Transverse colon (tissue), 3 donors: ENCODE measurements around the gene HSPA1A.

ENCODE experiments used
- EP300 ChIP-seq: sonication (generic); formaldehyde crosslinking; IDR thresholded peaks from one replicate; pipeline ENCODE4 v1.6.1; 2017; ENCODE audit warnings: antibody characterized with exemption, low read depth
- POLR2A ChIP-seq: fragments of 450-650 bp; IDR thresholded peaks from one replicate; pipeline ENCODE4 v1.6.1; 2016; ENCODE audit warnings: antibody characterized with exemption, mild to moderate bottlenecking, moderate library complexity
- TF ChIP-seq, protein P1 (sequence below), 5 experiments: fragments of 200-600 bp in 3 of 5; fragments of 450-650 bp in 2 of 5; sonication (generic) in 3 of 5; IDR thresholded peaks; 1 replicate in 2 of 5; 2 replicates in 3 of 5; pipeline ENCODE4 v1.5.1; 2016 to 2017; ENCODE audit warnings: antibody characterized with exemption in 5 of 5, inconsistent platforms in 3 of 5, mild to moderate bottlenecking in 2 of 5, moderate library complexity in 1 of 5

DNA sequence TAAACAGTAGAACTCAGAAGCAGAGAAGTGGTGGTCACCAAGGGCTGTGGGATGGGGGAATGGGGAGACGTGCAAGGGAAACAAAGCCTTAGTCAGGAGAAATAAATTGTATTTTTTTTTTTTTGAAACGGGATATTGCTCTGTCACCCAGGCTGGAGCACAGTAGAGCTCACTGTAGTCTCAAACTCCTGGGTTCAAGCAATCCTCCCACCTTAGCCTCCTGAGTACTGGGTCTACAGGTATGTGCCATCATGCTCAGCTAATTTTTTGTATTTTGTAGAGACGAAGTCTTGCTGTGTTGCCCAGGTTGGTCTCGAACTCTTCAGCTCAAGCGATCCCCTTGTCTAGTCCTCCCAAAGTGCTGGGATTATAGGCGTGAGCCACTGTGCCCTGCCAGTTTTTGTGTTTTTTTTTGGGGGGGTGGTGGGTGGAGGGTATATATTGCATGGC is 15.6 kb downstream of the HSPA1A start:
- TF ChIP-seq, protein P1, sequence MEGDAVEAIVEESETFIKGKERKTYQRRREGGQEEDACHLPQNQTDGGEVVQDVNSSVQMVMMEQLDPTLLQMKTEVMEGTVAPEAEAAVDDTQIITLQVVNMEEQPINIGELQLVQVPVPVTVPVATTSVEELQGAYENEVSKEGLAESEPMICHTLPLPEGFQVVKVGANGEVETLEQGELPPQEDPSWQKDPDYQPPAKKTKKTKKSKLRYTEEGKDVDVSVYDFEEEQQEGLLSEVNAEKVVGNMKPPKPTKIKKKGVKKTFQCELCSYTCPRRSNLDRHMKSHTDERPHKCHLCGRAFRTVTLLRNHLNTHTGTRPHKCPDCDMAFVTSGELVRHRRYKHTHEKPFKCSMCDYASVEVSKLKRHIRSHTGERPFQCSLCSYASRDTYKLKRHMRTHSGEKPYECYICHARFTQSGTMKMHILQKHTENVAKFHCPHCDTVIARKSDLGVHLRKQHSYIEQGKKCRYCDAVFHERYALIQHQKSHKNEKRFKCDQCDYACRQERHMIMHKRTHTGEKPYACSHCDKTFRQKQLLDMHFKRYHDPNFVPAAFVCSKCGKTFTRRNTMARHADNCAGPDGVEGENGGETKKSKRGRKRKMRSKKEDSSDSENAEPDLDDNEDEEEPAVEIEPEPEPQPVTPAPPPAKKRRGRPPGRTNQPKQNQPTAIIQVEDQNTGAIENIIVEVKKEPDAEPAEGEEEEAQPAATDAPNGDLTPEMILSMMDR (IDR thresholded peaks at IDR 0.05), result no peak
- no peak for TF ChIP-seq EP300
- TF ChIP-seq POLR2A, result no peak
